GM18858 (cell line): ENCODE data around the gene FAM131B.
"Not testable (repeated sequence)": the region's sequence is repeated elsewhere in the genome, so short reads cannot be mapped to it uniquely, and the experiment has no call there.

ENCODE experiments used
- ATAC-seq: cut with Tn5 transposase; IDR thresholded peaks from one replicate; pipeline ENCODE4 v1.9.1; 2021; ENCODE audit not compliant: unreplicated experiment

The FAM131B gene

GRCh38 chr7:143362131-143363015, at the start of gene FAM131B:
Gene FAM131B, minus strand, starts transcription at chr7:143362713. Its CDS starts 110 bp downstream, at chr7:143362603.
- no peak for ATAC-seq

DNA sequence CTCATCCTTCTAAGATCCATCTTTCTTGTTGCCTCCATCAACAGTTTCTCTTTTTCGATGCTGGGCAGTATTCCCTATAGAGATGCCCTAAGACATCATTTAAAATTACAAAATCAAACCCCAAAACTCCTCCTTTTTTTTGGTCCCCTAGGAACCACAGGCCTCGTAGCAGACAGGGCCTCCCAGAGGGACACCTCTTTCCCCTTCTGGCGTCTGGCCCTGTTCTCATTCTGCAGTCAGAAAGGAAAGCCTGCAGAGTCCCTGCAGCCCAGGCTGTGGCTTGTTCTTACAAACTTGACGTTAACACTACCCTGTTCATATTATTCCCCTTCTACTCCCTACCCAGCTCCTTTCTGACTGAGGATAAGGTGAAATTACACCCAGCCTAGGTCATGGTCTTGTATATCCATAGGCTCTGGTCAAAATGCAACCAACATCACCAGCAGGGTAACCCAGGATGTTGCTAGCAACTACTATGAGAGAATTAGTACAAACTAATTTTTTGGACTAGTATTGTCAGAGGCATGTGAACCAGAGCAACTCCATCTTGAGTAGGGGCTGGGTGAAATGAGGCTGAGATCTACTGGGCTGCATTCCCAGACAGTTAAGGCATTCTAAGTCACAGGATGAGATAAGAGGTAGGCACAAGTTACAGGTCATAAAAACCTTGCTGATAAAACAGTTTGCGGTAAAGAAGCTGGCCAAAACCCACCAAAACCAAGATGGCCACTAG, 49.6 kb upstream of the FAM131B start:
- no peak for ATAC-seq

DNA sequence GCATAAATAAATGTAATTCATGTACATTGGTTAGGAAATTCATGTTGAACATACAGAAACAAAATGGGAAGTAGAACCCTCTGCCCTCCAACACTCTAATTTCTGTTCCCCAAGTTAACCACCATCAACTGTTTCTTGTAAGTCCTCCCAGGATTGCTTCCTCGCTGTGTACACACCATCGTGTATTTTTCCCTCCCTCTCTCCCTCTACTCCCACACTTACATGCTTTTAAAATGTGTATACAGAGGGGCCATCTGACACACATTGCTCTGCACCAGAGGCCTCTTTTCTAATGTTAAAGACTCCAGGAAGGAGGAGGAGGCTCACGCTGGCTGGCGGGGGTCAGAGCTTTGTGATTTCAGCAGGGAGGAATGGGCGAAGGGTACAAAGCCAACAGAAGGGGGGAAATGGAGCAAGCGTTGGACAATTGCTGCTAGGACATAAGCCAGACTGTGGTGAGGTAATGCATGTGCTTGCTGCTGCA, 48.0 kb upstream of the FAM131B start:
- ATAC-seq = no peak

DNA sequence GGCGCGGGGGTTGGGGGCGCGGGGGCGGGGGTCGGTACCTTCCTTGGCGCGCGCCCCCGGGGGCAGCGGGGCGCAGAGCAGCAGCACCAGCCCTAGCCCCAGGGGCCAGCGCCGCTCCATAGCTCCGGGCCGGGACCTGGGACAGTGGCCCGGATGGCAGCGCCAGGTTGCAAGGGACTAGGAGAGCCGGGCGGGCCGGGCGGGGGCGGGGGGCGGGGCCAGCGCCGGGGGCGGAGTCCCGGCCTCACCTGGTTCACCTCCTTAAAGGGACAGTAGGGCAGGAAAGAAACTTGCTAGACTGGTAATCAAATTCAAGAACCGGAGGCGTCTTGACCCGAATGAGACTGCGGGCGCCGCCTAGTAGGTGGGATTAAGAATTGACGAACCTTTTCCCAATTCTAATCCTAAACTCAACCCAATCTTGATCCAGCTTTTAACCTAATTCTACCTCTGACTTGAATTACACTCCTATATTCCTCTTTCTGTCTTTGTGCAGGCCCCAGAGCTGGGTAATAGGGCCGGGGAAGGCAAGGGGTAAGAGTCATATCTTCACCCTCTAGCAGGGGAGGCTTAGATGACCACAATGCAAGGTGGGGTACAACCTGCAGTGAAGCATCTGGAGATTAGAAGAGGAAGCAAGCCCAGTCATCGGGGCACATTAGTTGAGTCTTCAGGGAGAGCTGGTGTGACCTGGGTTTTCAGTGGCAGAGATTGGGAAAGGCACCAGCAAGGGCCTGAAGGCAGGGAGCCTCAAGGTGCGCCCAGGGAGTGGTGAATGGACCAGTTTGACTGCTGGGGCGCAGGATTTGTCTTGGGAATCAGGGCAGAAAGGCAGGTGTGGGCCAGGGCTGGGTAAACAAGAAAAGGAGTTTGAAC, 46.4 kb upstream of the FAM131B start, which contains the start of gene EPHA1:
EPHA1 (minus strand) TSS at position 171 of the 876 bp plus-strand sequence; CDS start at position 120, 51 bp downstream.
- no peak for ATAC-seq

- ATAC-seq = no peak
These were observed 45.8 kb upstream of the FAM131B start for GRCh38 chr7:143408252-143408685.

- no peak for ATAC-seq
These were observed 45.1 kb upstream of the FAM131B start for GRCh38 chr7:143407287-143408251.

DNA sequence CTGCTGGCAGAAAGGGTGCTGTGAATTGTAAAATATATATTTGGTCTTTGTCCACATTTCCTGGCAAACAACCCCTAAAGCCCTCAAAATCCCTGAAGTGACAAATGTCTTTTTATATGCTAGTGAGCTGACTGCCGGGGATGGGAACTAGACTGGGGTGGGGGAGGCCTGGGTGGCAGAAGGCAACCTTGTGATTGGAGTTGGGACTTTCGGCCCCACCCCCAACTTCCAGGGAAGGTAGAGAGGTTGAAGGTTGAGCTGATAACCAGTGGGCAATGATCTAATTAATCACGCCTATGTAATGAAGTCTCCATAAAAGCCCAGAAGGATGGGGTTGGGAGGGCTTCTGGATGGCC, 43.5 kb upstream of the FAM131B start:
- no peak for ATAC-seq

- no peak for ATAC-seq
These were observed 42.9 kb upstream of the FAM131B start for GRCh38 chr7:143405173-143406001.

DNA sequence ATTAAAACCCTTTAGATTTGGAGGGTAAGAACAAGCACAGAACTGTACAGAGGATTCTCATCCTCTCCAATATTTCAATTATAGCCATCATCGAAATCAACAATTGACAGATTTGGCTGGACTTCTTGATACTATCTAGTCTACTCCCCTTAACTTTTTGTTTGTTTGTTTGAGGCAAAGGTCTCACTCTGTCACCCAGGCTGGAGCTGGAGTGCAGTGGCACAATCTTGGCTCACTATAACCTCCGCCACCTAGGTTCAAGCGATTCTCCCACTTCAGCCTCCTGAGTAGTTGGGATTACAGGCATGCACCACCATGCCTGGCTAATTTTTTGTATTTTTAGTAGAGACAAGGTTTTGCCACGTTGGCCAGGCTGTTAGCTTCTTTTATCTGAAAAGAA, 39.7 kb upstream of the FAM131B start:
- not testable (repeated sequence) for ATAC-seq

- no peak for ATAC-seq
These were observed 38.8 kb upstream of the FAM131B start for GRCh38 chr7:143401265-143401664.

GRCh38 chr7:143399642-143400041, 37.1 kb upstream of the FAM131B start:
- no peak for ATAC-seq

DNA sequence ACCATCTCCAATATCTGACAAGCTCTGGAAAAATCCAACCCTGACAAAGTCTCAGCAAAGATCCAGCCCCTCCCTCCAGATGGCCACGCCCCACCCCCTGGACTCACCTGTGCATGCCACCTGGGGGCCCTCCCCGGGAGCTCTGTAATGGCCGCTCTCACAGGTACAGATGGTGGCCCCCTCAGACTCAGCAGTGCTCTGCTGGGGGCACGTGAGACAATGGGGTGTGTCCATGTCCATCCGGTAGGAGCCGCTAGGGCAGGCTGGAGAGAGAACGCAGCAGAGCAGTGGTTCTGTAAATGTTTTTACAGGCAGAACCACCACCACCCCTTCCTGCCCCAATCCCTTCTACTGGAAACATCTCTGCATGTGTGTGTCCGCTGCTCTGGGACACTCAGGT, 36.6 kb upstream of the FAM131B start:
- no peak for ATAC-seq

GRCh38 chr7:143398616-143399015, 36.1 kb upstream of the FAM131B start:
- ATAC-seq = no peak

DNA sequence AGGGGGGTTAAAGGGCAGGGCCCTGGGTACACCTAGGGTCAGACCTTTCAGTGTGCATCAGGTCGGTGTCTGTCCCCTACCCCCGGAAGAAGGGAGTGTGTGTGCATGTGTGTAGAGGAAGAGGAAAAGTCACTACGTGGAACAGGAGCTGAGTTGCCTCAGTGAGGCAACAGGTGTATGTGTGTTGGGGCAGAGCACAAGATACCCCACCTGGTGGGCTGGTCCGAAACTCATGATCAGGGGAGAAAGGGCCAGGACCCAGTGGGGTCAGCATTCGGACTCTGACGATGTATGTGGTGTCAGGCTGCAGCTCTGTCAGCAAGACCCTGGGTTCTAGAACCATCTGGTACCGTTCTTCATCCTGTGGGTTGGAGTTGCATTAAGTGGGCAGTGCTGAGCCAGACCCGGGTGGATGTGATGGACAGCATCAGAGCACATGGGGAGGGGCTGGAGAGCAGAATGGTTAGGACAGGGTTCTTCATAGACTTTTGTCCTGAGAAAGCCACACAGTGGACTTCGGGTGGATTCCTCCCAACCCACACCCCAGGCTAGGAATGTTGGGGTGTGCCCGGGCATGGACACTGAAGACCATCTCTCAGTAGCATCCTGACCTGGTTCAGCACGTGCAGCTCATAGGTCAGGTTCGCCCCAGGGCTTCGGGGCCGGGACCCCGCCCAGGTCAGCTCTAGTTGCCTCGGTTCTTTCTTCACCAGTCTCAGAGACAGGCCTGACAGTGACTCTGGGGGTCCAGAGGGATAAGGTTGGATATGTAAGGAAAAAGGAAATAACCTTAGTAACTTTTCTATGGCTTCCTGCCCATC, 35.4 kb upstream of the FAM131B start:
- no peak for ATAC-seq

- ATAC-seq = no peak
These were observed 34.4 kb upstream of the FAM131B start for GRCh38 chr7:143396625-143397556.

DNA sequence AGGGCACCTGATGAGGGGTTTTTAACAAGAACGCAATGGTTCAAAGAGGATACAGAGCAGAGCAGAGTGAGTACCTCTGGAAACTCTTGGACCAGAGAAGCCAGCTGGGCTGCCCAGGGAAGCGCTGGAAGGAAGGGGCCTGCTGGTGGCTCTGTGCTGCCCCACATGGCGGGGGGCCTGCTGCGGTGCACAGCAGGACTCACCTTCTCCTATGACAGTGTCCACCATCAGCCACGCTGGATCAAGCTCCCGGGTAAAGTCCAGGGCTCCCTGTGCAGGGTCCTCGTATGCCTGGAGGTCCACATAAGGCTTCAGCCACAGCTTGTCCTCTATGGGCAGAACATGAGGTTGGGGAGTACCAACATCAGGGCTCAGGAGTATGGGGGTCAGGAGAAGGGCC, 33.7 kb upstream of the FAM131B start:
- ATAC-seq = no peak
